K562 (cell line): ENCODE results near the gene TACR2. TPM values are rescaled to one million over a fixed set of nuclear protein-coding genes. Genes with fewer than 3 reads are reported as not detected.

Experiments
- ATAC-seq: fragments of 200-7000 bp; cut with Tn5 transposase; 3 replicates; pipeline ENCODE4 v1.9.1; 2020; ENCODE audit warnings: moderate library complexity
- BruUV-seq: library from RNA; stranded (reverse); fragments of 400-500 nt; replicated peaks from 2 replicates; lab custom pipeline; 2021; lab: Mats Ljungman, UMichigan
- CTCF ChIA-PET: fragments of 300-600 bp; formaldehyde crosslinking; extraction: SDS; loops from one replicate; lab custom pipeline; 2021; ENCODE audit warnings: low intra/inter-chr PET ratio; lab: Yijun Ruan, JAX
- POLR2A ChIA-PET: fragments of 300-600, 350-650 bp; sonication (Branson Sonifier 250); formaldehyde crosslinking; extraction: SDS; loops from one replicate; lab custom pipeline; 2021; ENCODE audit warnings: antibody characterized with exemption, inconsistent platforms; lab: Yijun Ruan, JAX
- DNase-seq, 4 experiments: peaks; one replicate each; pipeline versions ENCODE4 v3.0.0 to v3.0.0-alpha.2; 2011 to 2018; ENCODE audit warnings: low spot score in 3 of 4, mixed read lengths in 3 of 4; ENCODE audit errors: extremely low read depth in 1 of 4
- FAIRE-seq: peaks from 2 replicates; lab custom pipeline; 2011; peaks lifted over from hg19 to GRCh38; lab: Jason Lieb, UNC
- H2AFZ ChIP-seq: 2 replicates; pipeline ENCODE4 v1.6.0; 2011; ENCODE audit warnings: low read depth, low read length, control low read depth, inconsistent platforms
- H3K27ac ChIP-seq: fragments of 200-600 bp; 3 replicates; pipeline ENCODE4 v1.8.0; 2011; ENCODE audit warnings: low read depth, mild to moderate bottlenecking, control low read depth, inconsistent platforms, low read length, moderate library complexity, mixed read lengths; ENCODE audit errors: extremely low read depth
- H3K27me3 ChIP-seq, 2 experiments: fragments of 300-600 bp in 1 of 2; 2 replicates in 1 of 2; 3 replicates in 1 of 2; pipeline versions ENCODE4 v1.6.0 to v1.8.0; 2011; ENCODE audit warnings: inconsistent platforms in 2 of 2, low read length in 2 of 2, mild to moderate bottlenecking in 1 of 2, mixed read lengths in 1 of 2, moderate library complexity in 1 of 2; ENCODE audit not compliant: control insufficient read depth in 2 of 2, insufficient read depth in 2 of 2
- H3K36me3 ChIP-seq: fragments of 300-600 bp; 3 replicates; pipeline ENCODE4 v1.8.0; 2011; ENCODE audit warnings: mild to moderate bottlenecking, low read length, inconsistent platforms; ENCODE audit not compliant: control insufficient read depth, insufficient read depth
- H3K4me1 ChIP-seq, 2 experiments: fragments of 200-600 bp in 1 of 2; replicated peaks in 1 of 2; 2 replicates in 1 of 2; 3 replicates in 1 of 2; pipeline versions ENCODE4 v1.5.1 to v1.8.0; 2011; ENCODE audit warnings: inconsistent platforms in 2 of 2, low read length in 2 of 2, mild to moderate bottlenecking in 1 of 2, mixed read lengths in 1 of 2, moderate library complexity in 1 of 2; ENCODE audit not compliant: control insufficient read depth in 2 of 2, insufficient read depth in 2 of 2
- H3K4me2 ChIP-seq: 2 replicates; pipeline ENCODE4 v1.6.1; 2011; ENCODE audit warnings: low read length, control low read depth, inconsistent platforms, mixed read lengths; ENCODE audit not compliant: insufficient read depth
- H3K4me3 ChIP-seq: fragments of 200-600 bp; sonication (generic), shearing (Covaris generic); 2 replicates; pipeline ENCODE4 v1.5.1; 2016; ENCODE audit warnings: control low read depth, inconsistent platforms
- H3K79me2 ChIP-seq: fragments of 200-600 bp; 3 replicates; pipeline ENCODE4 v1.8.0; 2011; ENCODE audit warnings: low read length, inconsistent platforms; ENCODE audit not compliant: control insufficient read depth, insufficient read depth
- H3K9ac ChIP-seq, 2 experiments: 2 replicates each; pipeline versions ENCODE4 v1.6.0 to v1.6.1; 2011; ENCODE audit warnings: low read depth in 2 of 2, low read length in 2 of 2, control low read depth in 1 of 2, inconsistent platforms in 1 of 2, mild to moderate bottlenecking in 1 of 2, mixed read lengths in 1 of 2; ENCODE audit not compliant: insufficient read depth in 1 of 2
- H3K9me1 ChIP-seq: one replicate; pipeline ENCODE4 v1.6.0; 2011; ENCODE audit warnings: inconsistent platforms, mild to moderate bottlenecking, low read length, moderate library complexity; ENCODE audit not compliant: control insufficient read depth, insufficient read depth
- H3K9me3 ChIP-seq: replicated peaks from 2 replicates; pipeline ENCODE4 v1.5.1; 2011; ENCODE audit warnings: low read depth, low read length, inconsistent platforms; ENCODE audit not compliant: control insufficient read depth, insufficient read depth
- H4K20me1 ChIP-seq: replicated peaks from 2 replicates; pipeline ENCODE4 v1.6.1; 2011; ENCODE audit warnings: low read length, inconsistent platforms, mixed read lengths; ENCODE audit not compliant: control insufficient read depth, insufficient read depth
- CREM ChIP-seq: IDR thresholded peaks from 2 replicates; pipeline ENCODE4 v1.6.1; 2014; ENCODE audit warnings: antibody characterized with exemption, low read depth
- DPF2 ChIP-seq: fragments of 450-650 bp; IDR thresholded peaks from 2 replicates; pipeline ENCODE4 v1.6.1; 2016
- GABPB1 ChIP-seq: sonication (generic); formaldehyde crosslinking; IDR thresholded peaks from 2 replicates; pipeline ENCODE4 v1.8.0; 2022; ENCODE audit warnings: mild to moderate bottlenecking, missing genetic modification reagents
- NRF1 ChIP-seq, 2 experiments: fragments of 450-650 bp; IDR thresholded peaks in 1 of 2; conservative IDR thresholded peaks in 1 of 2; 2 replicates each; pipeline ENCODE4 v1.6.1; 2014; ENCODE audit warnings: mild to moderate bottlenecking in 2 of 2
- RCOR1 ChIP-seq, 2 experiments: IDR thresholded peaks; 2 replicates each; pipeline ENCODE4 v1.6.1; 2012; ENCODE audit warnings: low read depth in 2 of 2, low read length in 2 of 2, borderline replicate concordance in 1 of 2, improper control_type of control experiment in 1 of 2
- SP1 ChIP-seq: sonication (generic); formaldehyde crosslinking; IDR thresholded peaks from 2 replicates; pipeline ENCODE4 v1.8.1; 2022; ENCODE audit warnings: mild to moderate bottlenecking, missing genetic modification reagents
- TBP ChIP-seq: optimal IDR thresholded peaks from 2 replicates; pipeline ENCODE3; 2011; ENCODE audit warnings: low read depth, low read length, improper control_type of control experiment
- TFE3 ChIP-seq: fragments of 450-650 bp; formaldehyde crosslinking; IDR thresholded peaks from 2 replicates; pipeline ENCODE4 v1.4.0; 2020; ENCODE audit warnings: mild to moderate bottlenecking, mixed read lengths
- ZBTB2 ChIP-seq: fragments of 450-650 bp; IDR thresholded peaks from 2 replicates; pipeline ENCODE4 v1.6.1; 2016; ENCODE audit warnings: antibody characterized with exemption
- ZNF140 ChIP-seq: fragments of 250-450 bp; sonication (Bioruptor Pico); IDR thresholded peaks from 2 replicates; pipeline ENCODE4 v1.8.0; 2021; ENCODE audit warnings: moderate library complexity, mild to moderate bottlenecking, inconsistent platforms
- ZNF212 ChIP-seq: fragments of 450-650 bp; formaldehyde crosslinking; IDR thresholded peaks from 2 replicates; pipeline ENCODE4 v1.4.0; 2020; ENCODE audit warnings: mild to moderate bottlenecking
- ZNF253 ChIP-seq: fragments of 250-450 bp; sonication (Bioruptor Pico); conservative IDR thresholded peaks from 2 replicates; pipeline ENCODE4 v1.6.1; 2021; ENCODE audit warnings: mild to moderate bottlenecking
- ZNF589 ChIP-seq: fragments of 200-800 bp; sonication (Bioruptor generic); IDR thresholded peaks from 2 replicates; pipeline ENCODE4 v1.6.1; 2016; ENCODE audit warnings: low read depth, missing genetic modification characterization, missing compliant biosample characterization
- WGBS: fragments of 100-300 bp; shearing (Covaris generic); methylation state at CpG from one replicate; pipeline ENCODE4 v1.1.6; 2016; ENCODE audit warnings: low coverage, mixed read lengths; ENCODE audit not compliant: insufficient coverage; ENCODE audit errors: missing lambda C conversion rate; 5-methylcytosine and 5-hydroxymethylcytosine counted together
- in situ Hi-C: fragments of 300-500 bp; cut with MboI; formaldehyde crosslinking; loops from 4 replicates; pipeline ENCODE4 v1.15.0; 2018; ENCODE audit warnings: inconsistent platforms, mixed read lengths
- intact Hi-C: fragments of 100-400 bp; cut with micrococcal nuclease; formaldehyde crosslinking; loops from 2 replicates; pipeline ENCODE4 v1.14.2; 2022
- polyA plus RNA-seq, 8 experiments: library from polyadenylated mRNA; depleted of rRNA in 4 of 8; stranded (reverse) in 5 of 8; unstranded in 3 of 8; fragments of >200 nt; fragmentation: Nextera tagmentation in 2 of 8; fragmentation: Illumina TruSeq in 1 of 8; extraction: Ambion mirVana in 2 of 8; extraction: Trizol in 1 of 8; gene quantifications; 2 replicates each; pipeline versions ENCODE4 v1.2.1 to v1.2.3, GENCODE V29; 2011 to 2014; ENCODE audit warnings: inconsistent platforms in 1 of 8, missing spikeins in 1 of 8
- total RNA-seq, 7 experiments: library from RNA; depleted of rRNA in 6 of 7; stranded (reverse); fragments of >200 nt in 6 of 7; fragmentation: Illumina TruSeq in 2 of 7; extraction: Trizol in 2 of 7; gene quantifications; 2 replicates each; pipeline versions ENCODE4 v1.2.1 to v1.2.3, GENCODE V29; 2011 to 2021; ENCODE audit warnings: low replicate concordance in 1 of 7
- TF ChIP-seq, protein P1 (sequence below): conservative IDR thresholded peaks from 2 replicates; pipeline ENCODE4 v1.6.1; 2011; ENCODE audit warnings: low read depth, mild to moderate bottlenecking, low read length; ENCODE audit not compliant: control insufficient read depth
- TF ChIP-seq, protein P2 (sequence below): fragments of 450-650 bp; formaldehyde crosslinking; IDR thresholded peaks from 2 replicates; pipeline ENCODE4 v1.4.0; 2022; ENCODE audit warnings: missing genetic modification characterization

TACR2 gene
- total and polyA plus RNA-seq, 9 of the 15 experiments (the other 6 are each of a cell fraction or from before 2014, with no cell fraction given) = not detected

GRCh38 chr10:69408318-69409175 lies 8.2 kb downstream of the TACR2 start:
- intact Hi-C loops = loop anchor here (1.0 kb wide), 1 partner anchor 171 kb away; no protein-coding TSS in a partner anchor
- CTCF ChIA-PET = interaction anchor here (0.7 to 3.3 kb wide), 5 partner anchors 99 to 286 kb away, joined by 3 to 37 read pairs (median 4); no protein-coding TSS in a partner anchor
- FAIRE-seq (peak; percentile 88), DNase-seq (peak; percentile 96 to 99 (median 98)), ATAC-seq (peak; percentile 91)
- no peaks in the 10 kb centered on the region for H3K79me2 ChIP-seq
- in situ Hi-C loops = no loop called here
- no TSS peak for BruUV-seq
- peak overlapping the region; percentile 14; the same call in 1 of the 2 replicates for H3K4me3 ChIP-seq
- peaks cover 24 to 25% of the 10 kb centered on the region in 2 experiments for H3K4me1 ChIP-seq
- peaks cover 0 to under 1% of the 10 kb centered on the region in 2 experiments; a peak in 1 of 5 replicates for H3K27me3 ChIP-seq
- peaks cover 2% of the 10 kb centered on the region for H3K9me1 ChIP-seq
- H3K36me3 ChIP-seq = peaks cover 10% of the 10 kb centered on the region; the same call in 2 of the 3 replicates
- 0 out of 2 replicates have a peak, but pooled peaks cover 4% of the 10 kb centered on the region for H4K20me1 ChIP-seq
- POLR2A ChIA-PET = interaction anchor here (0.6 to 1.0 kb wide), 3 partner anchors 16 to 382 kb away, joined by 3 to 4 read pairs (median 3); no protein-coding TSS in a partner anchor
- WGBS = 25% methylated on average over 29 of the region's 64 CpGs
- peak overlapping the region; percentile 69; the same call in 2 of the 3 replicates for H3K27ac ChIP-seq
- peak overlapping the region; percentile 89 for H2AFZ ChIP-seq
- H3K9me3 ChIP-seq = no peaks in the 10 kb centered on the region
- peak overlapping the region; percentile 63 for H3K4me2 ChIP-seq
- peak overlapping the region; percentile 58 to 87 for H3K9ac ChIP-seq
- TF ChIP-seq, protein P1, sequence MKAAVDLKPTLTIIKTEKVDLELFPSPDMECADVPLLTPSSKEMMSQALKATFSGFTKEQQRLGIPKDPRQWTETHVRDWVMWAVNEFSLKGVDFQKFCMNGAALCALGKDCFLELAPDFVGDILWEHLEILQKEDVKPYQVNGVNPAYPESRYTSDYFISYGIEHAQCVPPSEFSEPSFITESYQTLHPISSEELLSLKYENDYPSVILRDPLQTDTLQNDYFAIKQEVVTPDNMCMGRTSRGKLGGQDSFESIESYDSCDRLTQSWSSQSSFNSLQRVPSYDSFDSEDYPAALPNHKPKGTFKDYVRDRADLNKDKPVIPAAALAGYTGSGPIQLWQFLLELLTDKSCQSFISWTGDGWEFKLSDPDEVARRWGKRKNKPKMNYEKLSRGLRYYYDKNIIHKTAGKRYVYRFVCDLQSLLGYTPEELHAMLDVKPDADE = no peak
- TF ChIP-seq, protein P2, sequence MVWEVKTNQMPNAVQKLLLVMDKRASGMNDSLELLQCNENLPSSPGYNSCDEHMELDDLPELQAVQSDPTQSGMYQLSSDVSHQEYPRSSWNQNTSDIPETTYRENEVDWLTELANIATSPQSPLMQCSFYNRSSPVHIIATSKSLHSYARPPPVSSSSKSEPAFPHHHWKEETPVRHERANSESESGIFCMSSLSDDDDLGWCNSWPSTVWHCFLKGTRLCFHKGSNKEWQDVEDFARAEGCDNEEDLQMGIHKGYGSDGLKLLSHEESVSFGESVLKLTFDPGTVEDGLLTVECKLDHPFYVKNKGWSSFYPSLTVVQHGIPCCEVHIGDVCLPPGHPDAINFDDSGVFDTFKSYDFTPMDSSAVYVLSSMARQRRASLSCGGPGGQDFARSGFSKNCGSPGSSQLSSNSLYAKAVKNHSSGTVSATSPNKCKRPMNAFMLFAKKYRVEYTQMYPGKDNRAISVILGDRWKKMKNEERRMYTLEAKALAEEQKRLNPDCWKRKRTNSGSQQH (CRISPR knock-in tag) = no peak
- TF ChIP-seq GABPB1 (CRISPR knock-in tag) = peak; percentile 72
- TF ChIP-seq CREM = peak; percentile 78
- TF ChIP-seq TBP = peak; percentile 37
- 0 out of 2 replicates have a peak, but pooled peaks have one; percentile 14 for TF ChIP-seq ZBTB2
- TF ChIP-seq ZNF589 = peak; percentile 78; the same call in 1 of the 2 replicates
- no peak for TF ChIP-seq ZNF253
- no peak for TF ChIP-seq TFE3 (CRISPR knock-in tag)
- TF ChIP-seq RCOR1 (IDR thresholded peaks at IDR 0.05; ENCODE audit: borderline replicate concordance in 1 of 2, low read depth in 2 of 2, low read length in 2 of 2) = 0 out of 4 replicates have a peak, but pooled peaks of 1 of the 2 experiments have one; percentile 44
- TF ChIP-seq SP1 (CRISPR knock-in tag) = peak; percentile 92
- TF ChIP-seq NRF1 (conservative IDR thresholded peaks at IDR 0.05 in 1 of 2, IDR thresholded peaks at IDR 0.05 in 1 of 2) = 0 out of 4 replicates have a peak, but pooled peaks of 1 of the 2 experiments have one; percentile 16
- TF ChIP-seq ZNF212 (CRISPR knock-in tag) = no peak
- TF ChIP-seq ZNF140 (CRISPR knock-in tag) = no peak
- peak; percentile 64 for TF ChIP-seq DPF2
